ENCODE data around the gene PLEKHO2.

Gene PLEKHO2

GRCh38 chr15:64859226-64859625 lies 17.5 kb downstream of the PLEKHO2 start:
- Histone ChIP-seq H3K79me2 (ENCODE audit: insufficient read depth, low read length) (no peaks in the 10 kb centered on the region), H3K9me2 (replicated peaks; ENCODE audit: insufficient read depth, low read length) (no peaks in the 10 kb centered on the region), H3K36me3 (ENCODE audit: low read length) (no peaks in the 10 kb centered on the region), H2AFZ (ENCODE audit: low read depth, low read length, severe bottlenecking) (no peak overlapping the region), H3K27me3 (ENCODE audit: low read length) (no peaks in the 10 kb centered on the region), H3K9me3 (ENCODE audit: insufficient read depth, low read length) (no peaks in the 10 kb centered on the region), H3K9ac (ENCODE audit: low read length) (no peak overlapping the region), H3K4me3 (ENCODE audit: insufficient read depth, low read length, poor library complexity, severe bottlenecking) (no peak overlapping the region), H3F3A (ENCODE audit: insufficient read depth) (no peaks in the 10 kb centered on the region), H3K4me2 (ENCODE audit: low read depth, low read length, poor library complexity, severe bottlenecking) (no peak overlapping the region), H3K27ac (ENCODE audit: low read depth, low read length) (no peak overlapping the region), H4K20me1 (ENCODE audit: low read depth, low read length) (no peaks in the 10 kb centered on the region)
- no peak for TF ChIP-seq EZH2phosphoT487 (conservative IDR thresholded peaks at IDR 0.05; ENCODE audit: low read length)
- no peak for TF ChIP-seq CTCF (IDR thresholded peaks at IDR 0.05; ENCODE audit: insufficient read depth, low read length, poor library complexity, severe bottlenecking)

GRCh38 chr15:64861331-64861730 lies 19.6 kb downstream of the PLEKHO2 start:
- H4K20me1 ChIP-seq (ENCODE audit: low read depth, low read length): no peaks in the 10 kb centered on the region
- no peak overlapping the region for H3K4me3 ChIP-seq (ENCODE audit: insufficient read depth, low read length, poor library complexity, severe bottlenecking)
- no peak overlapping the region for H3K27ac ChIP-seq (ENCODE audit: low read depth, low read length)
- H2AFZ ChIP-seq (ENCODE audit: low read depth, low read length, severe bottlenecking): no peak overlapping the region
- no peaks in the 10 kb centered on the region for H3K27me3 ChIP-seq (ENCODE audit: low read length)
- H3K36me3 ChIP-seq (ENCODE audit: low read length): no peaks in the 10 kb centered on the region
- H3K9ac ChIP-seq (ENCODE audit: low read length): no peak overlapping the region
- no peak overlapping the region for H3K4me2 ChIP-seq (ENCODE audit: low read depth, low read length, poor library complexity, severe bottlenecking)
- H3K79me2 ChIP-seq (ENCODE audit: insufficient read depth, low read length): no peaks in the 10 kb centered on the region
- TF ChIP-seq CTCF (IDR thresholded peaks at IDR 0.05; ENCODE audit: insufficient read depth, low read length, poor library complexity, severe bottlenecking): no peak
- TF ChIP-seq EZH2phosphoT487 (conservative IDR thresholded peaks at IDR 0.05; ENCODE audit: low read length): no peak
- H3K9me3 ChIP-seq (ENCODE audit: insufficient read depth, low read length): no peaks in the 10 kb centered on the region
- no peaks in the 10 kb centered on the region for H3K9me2 ChIP-seq (replicated peaks; ENCODE audit: insufficient read depth, low read length)
- no peaks in the 10 kb centered on the region for H3F3A ChIP-seq (ENCODE audit: insufficient read depth)

- Histone ChIP-seq H3K9me3 (ENCODE audit: insufficient read depth, low read length) (no peaks in the 10 kb centered on the region), H3K4me3 (ENCODE audit: insufficient read depth, low read length, poor library complexity, severe bottlenecking) (no peak overlapping the region), H3K4me2 (ENCODE audit: low read depth, low read length, poor library complexity, severe bottlenecking) (no peak overlapping the region), H4K20me1 (ENCODE audit: low read depth, low read length) (no peaks in the 10 kb centered on the region), H3F3A (ENCODE audit: insufficient read depth) (no peaks in the 10 kb centered on the region), H3K9ac (ENCODE audit: low read length) (no peak overlapping the region), H3K9me2 (replicated peaks; ENCODE audit: insufficient read depth, low read length) (no peaks in the 10 kb centered on the region), H3K27me3 (ENCODE audit: low read length) (no peaks in the 10 kb centered on the region), H2AFZ (ENCODE audit: low read depth, low read length, severe bottlenecking) (no peak overlapping the region), H3K27ac (ENCODE audit: low read depth, low read length) (no peak overlapping the region), H3K79me2 (ENCODE audit: insufficient read depth, low read length) (no peaks in the 10 kb centered on the region), H3K36me3 (ENCODE audit: low read length) (no peaks in the 10 kb centered on the region)
- TF ChIP-seq EZH2phosphoT487 (conservative IDR thresholded peaks at IDR 0.05; ENCODE audit: low read length) (no peak), CTCF (IDR thresholded peaks at IDR 0.05; ENCODE audit: insufficient read depth, low read length, poor library complexity, severe bottlenecking) (no peak)
These were observed 20.2 kb downstream of the PLEKHO2 start for GRCh38 chr15:64861960-64862359.
